ENCODE data around the gene NUP188.
"Not testable (repeated sequence)": the region's sequence is repeated elsewhere in the genome, so short reads cannot be mapped to it uniquely, and the experiment has no call there.

The NUP188 gene

GRCh38 chr9:128940946-128941755 is 6.3 kb upstream of the NUP188 start:
- Histone ChIP-seq H3K27ac (no peak overlapping the region), H3K4me1 (ENCODE audit: control insufficient read depth in 1 of 2, insufficient read depth in 1 of 2, low read depth in 1 of 2, low read length in 1 of 2) (no peaks in the 10 kb centered on the region)
- TF ChIP-seq, protein P1, sequence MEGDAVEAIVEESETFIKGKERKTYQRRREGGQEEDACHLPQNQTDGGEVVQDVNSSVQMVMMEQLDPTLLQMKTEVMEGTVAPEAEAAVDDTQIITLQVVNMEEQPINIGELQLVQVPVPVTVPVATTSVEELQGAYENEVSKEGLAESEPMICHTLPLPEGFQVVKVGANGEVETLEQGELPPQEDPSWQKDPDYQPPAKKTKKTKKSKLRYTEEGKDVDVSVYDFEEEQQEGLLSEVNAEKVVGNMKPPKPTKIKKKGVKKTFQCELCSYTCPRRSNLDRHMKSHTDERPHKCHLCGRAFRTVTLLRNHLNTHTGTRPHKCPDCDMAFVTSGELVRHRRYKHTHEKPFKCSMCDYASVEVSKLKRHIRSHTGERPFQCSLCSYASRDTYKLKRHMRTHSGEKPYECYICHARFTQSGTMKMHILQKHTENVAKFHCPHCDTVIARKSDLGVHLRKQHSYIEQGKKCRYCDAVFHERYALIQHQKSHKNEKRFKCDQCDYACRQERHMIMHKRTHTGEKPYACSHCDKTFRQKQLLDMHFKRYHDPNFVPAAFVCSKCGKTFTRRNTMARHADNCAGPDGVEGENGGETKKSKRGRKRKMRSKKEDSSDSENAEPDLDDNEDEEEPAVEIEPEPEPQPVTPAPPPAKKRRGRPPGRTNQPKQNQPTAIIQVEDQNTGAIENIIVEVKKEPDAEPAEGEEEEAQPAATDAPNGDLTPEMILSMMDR (IDR thresholded peaks at IDR 0.05): no peak

GRCh38 chr9:128943832-128944620 is 3.5 kb upstream of the NUP188 start:
- Histone ChIP-seq H3K36me3 (no peaks in the 10 kb centered on the region), H3K27ac (no peak overlapping the region), H3K27me3 (no peaks in the 10 kb centered on the region), H3K9me3 (no peaks in the 10 kb centered on the region), H3K4me3 (ENCODE audit: low read depth in 1 of 2, low read length in 1 of 2) (no peak overlapping the region), H3K4me1 (ENCODE audit: control insufficient read depth in 1 of 2, insufficient read depth in 1 of 2, low read depth in 1 of 2, low read length in 1 of 2) (peaks cover 13 to 19% of the 10 kb centered on the region in 2 experiments)
- TF ChIP-seq, protein P1 (IDR thresholded peaks at IDR 0.05): no peak

More at GRCh38 chr9:128940946-128941755, 6.3 kb upstream of the NUP188 start:
- no peaks in the 10 kb centered on the region for H3K9me3 ChIP-seq
- H3K27me3 ChIP-seq: no peaks in the 10 kb centered on the region
- H3K36me3 ChIP-seq: no peaks in the 10 kb centered on the region
- no peak overlapping the region for H3K4me3 ChIP-seq (ENCODE audit: low read depth in 1 of 2, low read length in 1 of 2)

- not testable (repeated sequence) for H3K27ac ChIP-seq; H3K4me3 ChIP-seq (ENCODE audit: low read depth in 1 of 2, low read length in 1 of 2); H3K36me3 ChIP-seq; H3K27me3 ChIP-seq; H3K9me3 ChIP-seq
- peaks cover 13 to 19% of the 10 kb centered on the region in 2 experiments for H3K4me1 ChIP-seq (ENCODE audit: control insufficient read depth in 1 of 2, insufficient read depth in 1 of 2, low read depth in 1 of 2, low read length in 1 of 2)
Observed at GRCh38 chr9:128944966-128945365, 2.5 kb upstream of the NUP188 start.

GRCh38 chr9:128945798-128946501 is 1.5 kb upstream of the NUP188 start:
- H3K4me1 ChIP-seq (ENCODE audit: control insufficient read depth in 1 of 2, insufficient read depth in 1 of 2, low read depth in 1 of 2, low read length in 1 of 2): peaks cover 13 to 19% of the 10 kb centered on the region in 2 experiments
- no peaks in the 10 kb centered on the region for H3K9me3 ChIP-seq
- TF ChIP-seq, protein P1 (IDR thresholded peaks at IDR 0.05): no peak
- H3K27ac ChIP-seq: no peak overlapping the region
- no peaks in the 10 kb centered on the region for H3K36me3 ChIP-seq
- H3K4me3 ChIP-seq (ENCODE audit: low read depth in 1 of 2, low read length in 1 of 2): no peak overlapping the region
- no peaks in the 10 kb centered on the region for H3K27me3 ChIP-seq

DNA sequence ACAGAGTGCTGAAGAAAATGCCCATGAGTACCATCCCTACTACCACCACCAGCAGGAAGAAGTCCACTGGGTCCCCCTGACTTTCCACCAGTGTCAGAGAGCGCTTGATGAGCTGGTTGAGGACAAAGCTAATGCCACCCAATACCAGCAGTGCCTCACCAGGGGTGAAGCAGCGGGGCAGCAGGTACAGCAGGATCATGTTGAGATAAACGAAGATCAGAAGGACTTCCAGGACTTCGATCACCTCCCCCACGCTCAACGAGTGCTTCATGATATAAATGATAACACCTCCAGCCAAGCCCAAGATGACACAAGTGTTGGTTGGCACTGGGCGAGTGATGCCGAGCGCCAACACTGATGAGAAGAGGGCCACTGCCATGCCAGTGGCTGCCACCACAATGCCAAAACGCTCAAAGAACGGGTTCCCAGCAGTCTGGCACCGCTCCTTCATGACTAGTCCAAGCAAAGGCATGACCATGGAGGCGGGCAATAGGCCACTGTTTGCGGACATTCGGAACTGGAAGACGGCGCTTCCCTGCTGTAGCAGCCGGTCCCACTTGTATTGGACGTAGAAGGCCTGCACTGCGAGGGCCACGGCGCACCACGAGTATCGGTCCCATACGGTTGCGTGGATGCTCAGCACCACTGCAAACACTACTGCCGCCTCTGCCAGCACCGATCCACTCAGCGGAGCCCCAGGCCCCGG is 775 bp upstream of the NUP188 start:
- peaks cover 13 to 19% of the 10 kb centered on the region in 2 experiments for H3K4me1 ChIP-seq (ENCODE audit: control insufficient read depth in 1 of 2, insufficient read depth in 1 of 2, low read depth in 1 of 2, low read length in 1 of 2)
- no peaks in the 10 kb centered on the region for H3K27me3 ChIP-seq
- no peaks in the 10 kb centered on the region for H3K9me3 ChIP-seq
- TF ChIP-seq, protein P1 (IDR thresholded peaks at IDR 0.05): no peak
- H3K27ac ChIP-seq: peak overlapping the region; percentile 70
- H3K4me3 ChIP-seq (ENCODE audit: low read depth in 1 of 2, low read length in 1 of 2): peak overlapping the region; percentile 93 to 96
- no peaks in the 10 kb centered on the region for H3K36me3 ChIP-seq
